AG04450 (cell line): Measurements from ENCODE around the gene TMEM140. TPM values are rescaled to one million over a fixed set of nuclear protein-coding genes. Genes with fewer than 3 reads are reported as not detected.

Source experiments
- CTCF ChIA-PET: fragments of 300-600, 350-600 bp; formaldehyde crosslinking; extraction: SDS; loops from one replicate; lab custom pipeline; 2022; ENCODE audit warnings: antibody characterized with exemption, inconsistent platforms; lab: Charles Lee
- POLR2A ChIA-PET: fragments of 350-600 bp; formaldehyde crosslinking; extraction: SDS; loops from one replicate; lab custom pipeline; 2021; ENCODE audit warnings: antibody characterized with exemption, inconsistent platforms; lab: Yijun Ruan, JAX
- DNase-seq: peaks from one replicate; pipeline ENCODE4 v3.0.0-alpha.2; 2011; ENCODE audit warnings: low read depth, low spot score
- H3K27ac ChIP-seq: one replicate; pipeline ENCODE4 v1.5.1; 2012; ENCODE audit warnings: low read depth, low read length, control low read depth
- H3K27me3 ChIP-seq: one replicate; pipeline ENCODE4 v1.6.0; 2012; ENCODE audit warnings: low read length; ENCODE audit not compliant: control insufficient read depth, insufficient read depth
- H3K4me3 ChIP-seq: 2 replicates; pipeline ENCODE4 v1.5.1; 2011; ENCODE audit warnings: mild to moderate bottlenecking, low read depth, low read length, control low read depth
- H3K9me3 ChIP-seq: 2 replicates; pipeline ENCODE4 v1.5.1; 2012; ENCODE audit warnings: low read length; ENCODE audit not compliant: control insufficient read depth, insufficient read depth
- polyA plus RNA-seq: library from polyadenylated mRNA; depleted of rRNA; stranded (reverse); fragments of >200 nt; gene quantifications from 2 replicates; pipeline ENCODE4 v1.2.3, GENCODE V29; 2011; rRNA removed
- small RNA-seq: library from RNA; depleted of rRNA; stranded (forward); fragments of <200 nt; gene quantifications from one replicate; pipeline ENCODE3, GENCODE V24; 2012; ENCODE audit warnings: low read depth; ENCODE audit not compliant: insufficient read length
- TF ChIP-seq, protein P1 (sequence below): IDR thresholded peaks from 2 replicates; pipeline ENCODE4 v1.5.1; 2011; ENCODE audit warnings: low read depth, low read length, control low read depth, inconsistent platforms

TMEM140 gene
- polyA plus RNA-seq, 1 experiment: 1.0 TPM

DNA sequence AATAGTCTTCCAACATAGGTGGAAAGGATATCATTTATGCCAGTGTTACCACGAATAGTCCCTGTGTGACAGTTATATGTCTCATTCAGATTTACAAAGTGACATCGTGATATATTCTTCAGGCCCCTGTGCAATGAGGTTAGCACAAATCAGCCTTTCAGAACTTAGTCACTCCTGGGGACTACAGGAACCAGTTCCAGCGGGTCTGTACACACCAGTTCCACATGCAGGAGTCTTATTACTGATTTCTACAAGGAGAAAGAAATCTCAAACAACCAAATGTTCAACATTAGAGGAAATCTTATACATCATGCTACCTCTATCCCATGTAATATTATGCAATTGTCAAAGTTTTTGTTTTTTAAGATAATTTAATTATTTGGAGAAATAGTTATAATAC lies 67.8 kb downstream of the TMEM140 start:
- ChIA-PET POLR2A (no interaction called here), CTCF (no interaction called here)
- DNase-seq: no peak
- Histone ChIP-seq H3K4me3 (no peak overlapping the region), H3K27ac (no peak overlapping the region), H3K9me3 (no peaks in the 10 kb centered on the region; the same call in 1 of the 2 replicates), H3K27me3 (peaks cover 7% of the 10 kb centered on the region)
- TF ChIP-seq, protein P1, sequence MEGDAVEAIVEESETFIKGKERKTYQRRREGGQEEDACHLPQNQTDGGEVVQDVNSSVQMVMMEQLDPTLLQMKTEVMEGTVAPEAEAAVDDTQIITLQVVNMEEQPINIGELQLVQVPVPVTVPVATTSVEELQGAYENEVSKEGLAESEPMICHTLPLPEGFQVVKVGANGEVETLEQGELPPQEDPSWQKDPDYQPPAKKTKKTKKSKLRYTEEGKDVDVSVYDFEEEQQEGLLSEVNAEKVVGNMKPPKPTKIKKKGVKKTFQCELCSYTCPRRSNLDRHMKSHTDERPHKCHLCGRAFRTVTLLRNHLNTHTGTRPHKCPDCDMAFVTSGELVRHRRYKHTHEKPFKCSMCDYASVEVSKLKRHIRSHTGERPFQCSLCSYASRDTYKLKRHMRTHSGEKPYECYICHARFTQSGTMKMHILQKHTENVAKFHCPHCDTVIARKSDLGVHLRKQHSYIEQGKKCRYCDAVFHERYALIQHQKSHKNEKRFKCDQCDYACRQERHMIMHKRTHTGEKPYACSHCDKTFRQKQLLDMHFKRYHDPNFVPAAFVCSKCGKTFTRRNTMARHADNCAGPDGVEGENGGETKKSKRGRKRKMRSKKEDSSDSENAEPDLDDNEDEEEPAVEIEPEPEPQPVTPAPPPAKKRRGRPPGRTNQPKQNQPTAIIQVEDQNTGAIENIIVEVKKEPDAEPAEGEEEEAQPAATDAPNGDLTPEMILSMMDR: no peak

Small RNAs within 50 kb of the gene (small RNA-seq; reads per million reads assigned to genes)
- gene MIR6509: not detected

Other genes starting within 250 kb of the TMEM140 start
- 0.32 and 0.38 TPM in 2 replicates for gene AGBL3, start 161.6 kb upstream of the TMEM140 start, polyA plus RNA-seq
- gene CYREN, start 22.6 kb downstream of the TMEM140 start, polyA plus RNA-seq: 28.4 and 30.6 TPM in 2 replicates
- 6.3 and 6.8 TPM in 2 replicates for gene WDR91, start 63.5 kb downstream of the TMEM140 start, polyA plus RNA-seq
- gene STRA8, start 85.8 kb downstream of the TMEM140 start, polyA plus RNA-seq: not detected in 2 replicates